Prostate gland (tissue), 2 donors: Measurements from ENCODE around the gene DNMT3L.

Experiments
- CTCF ChIP-seq, 4 experiments: fragments of 200-600 bp in 2 of 4; fragments of 450-650 bp in 2 of 4; sonication (generic) in 2 of 4; IDR thresholded peaks; 1 replicate in 3 of 4; 2 replicates in 1 of 4; pipeline ENCODE4 v1.5.1; 2016 to 2019; ENCODE audit warnings: antibody characterized with exemption in 4 of 4, mild to moderate bottlenecking in 2 of 4, moderate library complexity in 2 of 4
- POLR2A ChIP-seq: fragments of 450-650 bp; IDR thresholded peaks from one replicate; pipeline ENCODE4 v1.6.1; 2016; ENCODE audit warnings: antibody characterized with exemption, mild to moderate bottlenecking
- POLR2AphosphoS5 ChIP-seq: sonication (generic); formaldehyde crosslinking; IDR thresholded peaks from one replicate; pipeline ENCODE4 v1.6.1; 2017; ENCODE audit warnings: antibody characterized with exemption

- no peak for TF ChIP-seq POLR2A
- no peak for TF ChIP-seq CTCF (IDR thresholded peaks at IDR 0.05)
- no peak for TF ChIP-seq POLR2AphosphoS5
Observed at GRCh38 chr21:44272284-44272858, 10.7 kb upstream of the DNMT3L start.
